GM12874 (cell line): ENCODE measurements around the gene CTAGE1.

ENCODE experiments used
- TF ChIP-seq, protein P1 (sequence below): IDR thresholded peaks from 2 replicates; pipeline ENCODE4 v1.5.1; 2011; ENCODE audit warnings: low read depth, mild to moderate bottlenecking, control low read depth, low read length, moderate library complexity; ENCODE audit not compliant: insufficient read depth

CTAGE1 gene

DNA sequence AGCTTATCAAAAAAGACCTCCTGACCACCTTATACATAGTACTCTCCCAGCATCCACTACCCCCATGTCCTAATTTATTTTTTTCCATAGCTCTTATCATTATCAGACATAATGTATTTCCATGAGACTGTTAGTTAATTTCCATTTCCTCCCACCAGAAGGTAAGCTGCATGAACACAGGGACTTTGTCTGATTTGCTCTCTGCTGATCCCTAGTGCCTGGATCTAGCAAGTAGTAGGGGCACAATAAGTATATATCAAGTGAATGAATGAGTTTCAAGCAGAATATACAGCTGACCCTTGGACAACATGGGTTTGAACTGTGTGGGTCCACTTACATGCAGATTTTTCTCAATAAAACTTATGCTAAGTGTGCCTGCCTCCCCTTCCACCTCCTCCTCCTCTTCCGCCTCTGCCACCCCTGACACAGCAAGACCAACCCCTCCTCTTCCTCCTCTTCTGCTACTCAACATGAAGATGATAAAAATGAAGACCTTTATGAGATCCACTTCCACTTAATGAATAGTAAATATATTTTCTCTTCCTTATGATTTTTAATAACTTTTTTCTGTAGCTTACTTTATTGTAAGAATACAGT is 53.8 kb downstream of the CTAGE1 start:
- TF ChIP-seq, protein P1, sequence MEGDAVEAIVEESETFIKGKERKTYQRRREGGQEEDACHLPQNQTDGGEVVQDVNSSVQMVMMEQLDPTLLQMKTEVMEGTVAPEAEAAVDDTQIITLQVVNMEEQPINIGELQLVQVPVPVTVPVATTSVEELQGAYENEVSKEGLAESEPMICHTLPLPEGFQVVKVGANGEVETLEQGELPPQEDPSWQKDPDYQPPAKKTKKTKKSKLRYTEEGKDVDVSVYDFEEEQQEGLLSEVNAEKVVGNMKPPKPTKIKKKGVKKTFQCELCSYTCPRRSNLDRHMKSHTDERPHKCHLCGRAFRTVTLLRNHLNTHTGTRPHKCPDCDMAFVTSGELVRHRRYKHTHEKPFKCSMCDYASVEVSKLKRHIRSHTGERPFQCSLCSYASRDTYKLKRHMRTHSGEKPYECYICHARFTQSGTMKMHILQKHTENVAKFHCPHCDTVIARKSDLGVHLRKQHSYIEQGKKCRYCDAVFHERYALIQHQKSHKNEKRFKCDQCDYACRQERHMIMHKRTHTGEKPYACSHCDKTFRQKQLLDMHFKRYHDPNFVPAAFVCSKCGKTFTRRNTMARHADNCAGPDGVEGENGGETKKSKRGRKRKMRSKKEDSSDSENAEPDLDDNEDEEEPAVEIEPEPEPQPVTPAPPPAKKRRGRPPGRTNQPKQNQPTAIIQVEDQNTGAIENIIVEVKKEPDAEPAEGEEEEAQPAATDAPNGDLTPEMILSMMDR = no peak
